Esophagus (tissue), 2 donors: ENCODE results near the gene CBFA2T3. TPM values are rescaled to one million over a fixed set of nuclear protein-coding genes. Genes with fewer than 3 reads are reported as not detected.

Source experiments
- H3K27ac ChIP-seq, 2 donors: one replicate each; pipeline ENCODE4 v1.5.1; 2013; ENCODE audit warnings: low read depth in 2 of 2, mild to moderate bottlenecking in 2 of 2, inconsistent platforms in 1 of 2, low read length in 1 of 2, moderate library complexity in 1 of 2
- H3K27me3 ChIP-seq, 2 donors: one replicate each; pipeline ENCODE4 v1.6.1; 2013; ENCODE audit warnings: low read length in 2 of 2, control low read depth in 1 of 2, mild to moderate bottlenecking in 1 of 2; ENCODE audit not compliant: insufficient read depth in 2 of 2, control insufficient read depth in 1 of 2
- H3K36me3 ChIP-seq, 2 donors: one replicate each; pipeline ENCODE4 v1.6.1; 2013; ENCODE audit warnings: low read length in 1 of 2; ENCODE audit not compliant: control insufficient read depth in 2 of 2, insufficient read depth in 2 of 2
- H3K4me1 ChIP-seq, 2 donors: one replicate each; pipeline ENCODE4 v1.6.1; 2013; ENCODE audit warnings: low read length in 1 of 2; ENCODE audit not compliant: control insufficient read depth in 2 of 2, insufficient read depth in 2 of 2
- H3K4me3 ChIP-seq, 2 donors: one replicate each; pipeline ENCODE4 v1.5.1; 2013; ENCODE audit warnings: low read length in 2 of 2, mild to moderate bottlenecking in 2 of 2, low read depth in 1 of 2, moderate library complexity in 1 of 2
- H3K9me3 ChIP-seq, 2 donors: one replicate each; pipeline ENCODE4 v1.6.1; 2013; ENCODE audit warnings: mild to moderate bottlenecking in 2 of 2, low read depth in 1 of 2, low read length in 1 of 2, moderate library complexity in 1 of 2; ENCODE audit not compliant: control insufficient read depth in 2 of 2, insufficient read depth in 1 of 2
- WGBS, 2 donors: extraction: QIAGEN DNeasy Blood & Tissue Kit; methylation state at CpG; one replicate each; pipeline ENCODE4 v1.1.7; 2013; 5-methylcytosine and 5-hydroxymethylcytosine counted together
- polyA plus RNA-seq, 2 donors: library from polyadenylated mRNA; stranded (reverse); fragments of 200-250 nt; gene quantifications; one replicate each; pipeline ENCODE4 v1.2.3, GENCODE V29; 2013
- donor health status: healthy with polysubstance abuse.
- donor health status: Bipolar disorder and iron deficiency.

CBFA2T3 gene
- polyA plus RNA-seq, 2 donors = 0.93 to 1.4 TPM

- Histone ChIP-seq H3K9me3 (no peaks in the 10 kb centered on the region), H3K4me1 (peaks cover 3 to 11% of the 10 kb centered on the region in 2 donors), H3K4me3 (peak overlapping the region; percentile 82 to 93), H3K27me3 (no peaks in the 10 kb centered on the region), H3K27ac (peak overlapping the region; percentile 60 to 72), H3K36me3 (peaks cover 3 to 30% of the 10 kb centered on the region in 2 donors)
- WGBS, 2 donors = 13 to 16% methylated on average over 12 of the region's 12 CpGs
These were observed 119.2 kb downstream of the CBFA2T3 start for GRCh38 chr16:88857728-88858339.

- peak within 1 kb of the TSS; percentile 82 to 93 for H3K4me3 ChIP-seq
- no peaks in the 10 kb centered on the region for H3K9me3 ChIP-seq
- no peaks in the 10 kb centered on the region for H3K27me3 ChIP-seq
- H3K27ac ChIP-seq = peak within 1 kb of the TSS; percentile 78 to 89
- peaks cover 3 to 28% of the 10 kb centered on the region in 2 donors for H3K36me3 ChIP-seq
- 0 to 1% methylated on average over 74 to 87 of the region's 87 CpGs for WGBS, 2 donors
- H3K4me1 ChIP-seq = peaks cover 3 to 11% of the 10 kb centered on the region in 2 donors
These were observed 119.9 kb downstream of the CBFA2T3 start, which contains the start of the genes GALNS and TRAPPC2L for GRCh38 chr16:88856828-88857727. Gene GALNS, minus strand, starts transcription at chr16:88856947. Its CDS starts 70 bp downstream, at chr16:88856877. Gene TRAPPC2L, plus strand, starts transcription at chr16:88857127. Its CDS starts 24 bp downstream, at chr16:88857151.

- H3K27me3 ChIP-seq = no peaks in the 10 kb centered on the region
- no peaks in the 10 kb centered on the region for H3K9me3 ChIP-seq
- H3K4me3 ChIP-seq = peak overlapping the region; percentile 79 to 82
- peak overlapping the region; percentile 78 to 89 for H3K27ac ChIP-seq
- peaks cover 3 to 22% of the 10 kb centered on the region in 2 donors for H3K36me3 ChIP-seq
- WGBS, 2 donors = 10 to 11% methylated on average over 30 to 47 of the region's 53 CpGs
- H3K4me1 ChIP-seq = peaks cover 3 to 11% of the 10 kb centered on the region in 2 donors
These were observed 120.7 kb downstream of the CBFA2T3 start for GRCh38 chr16:88856122-88856827.

GRCh38 chr16:88855736-88856121 lies 121.3 kb downstream of the CBFA2T3 start:
- Histone ChIP-seq H3K4me1 (peaks cover 3 to 11% of the 10 kb centered on the region in 2 donors), H3K4me3 (peak overlapping the region; percentile 53 to 82), H3K27ac (no peak overlapping the region), H3K9me3 (no peaks in the 10 kb centered on the region), H3K27me3 (no peaks in the 10 kb centered on the region), H3K36me3 (peaks cover 3 to 20% of the 10 kb centered on the region in 2 donors)
- 79 to 82% methylated on average over 13 of the region's 13 CpGs for WGBS, 2 donors

GRCh38 chr16:88855176-88855575 lies 121.8 kb downstream of the CBFA2T3 start:
- H3K27ac ChIP-seq = no peak overlapping the region
- 86 to 88% methylated on average over 8 of the region's 8 CpGs for WGBS, 2 donors
- peaks cover 0 to 16% of the 10 kb centered on the region in 2 donors for H3K36me3 ChIP-seq
- no peak overlapping the region for H3K4me3 ChIP-seq
- H3K4me1 ChIP-seq = peaks cover 3 to 11% of the 10 kb centered on the region in 2 donors
- no peaks in the 10 kb centered on the region for H3K9me3 ChIP-seq
- no peaks in the 10 kb centered on the region for H3K27me3 ChIP-seq

- peaks cover 3 to 11% of the 10 kb centered on the region in 2 donors for H3K4me1 ChIP-seq
- no peaks in the 10 kb centered on the region for H3K9me3 ChIP-seq
- H3K4me3 ChIP-seq = no peak overlapping the region
- WGBS, 2 donors = 62 to 69% methylated on average over 20 of the region's 20 CpGs
- H3K27ac ChIP-seq = no peak overlapping the region
- no peaks in the 10 kb centered on the region for H3K27me3 ChIP-seq
- peaks cover 0 to 18% of the 10 kb centered on the region in 2 donors for H3K36me3 ChIP-seq
These were observed 122.5 kb downstream of the CBFA2T3 start for GRCh38 chr16:88854306-88855111.

GRCh38 chr16:88853325-88853941 lies 123.6 kb downstream of the CBFA2T3 start:
- no peak overlapping the region for H3K27ac ChIP-seq
- H3K27me3 ChIP-seq = no peaks in the 10 kb centered on the region
- peaks cover 3 to 11% of the 10 kb centered on the region in 2 donors for H3K4me1 ChIP-seq
- no peaks in the 10 kb centered on the region for H3K9me3 ChIP-seq
- H3K36me3 ChIP-seq = peaks cover 0 to 16% of the 10 kb centered on the region in 2 donors
- 76 to 83% methylated on average over 17 of the region's 17 CpGs for whole genome bisulfite sequencing, 2 donors
- H3K4me3 ChIP-seq = no peak overlapping the region

- 91 to 95% methylated on average over 19 of the region's 19 CpGs for WGBS, 2 donors
These were observed 125.4 kb downstream of the CBFA2T3 start for GRCh38 chr16:88851616-88852015.

More at GRCh38 chr16:88851616-88852015, 125.4 kb downstream of the CBFA2T3 start:
- no peak overlapping the region for H3K4me3 ChIP-seq
- no peaks in the 10 kb centered on the region for H3K27me3 ChIP-seq
- H3K4me1 ChIP-seq = peaks cover 3 to 4% of the 10 kb centered on the region in 2 donors
- H3K9me3 ChIP-seq = no peaks in the 10 kb centered on the region
- peaks cover 0 to 16% of the 10 kb centered on the region in 2 donors for H3K36me3 ChIP-seq
- H3K27ac ChIP-seq = no peak overlapping the region
